ENCODE results near the gene FSTL4.

FSTL4 gene

GRCh38 chr5:133510634-133511262, 101.6 kb downstream of the FSTL4 start:
- no peak for DNase-seq

GRCh38 chr5:133509742-133510079, 102.6 kb downstream of the FSTL4 start:
- no peak for DNase-seq

- DNase-seq = no peak
Observed at GRCh38 chr5:133508845-133509741, 103.2 kb downstream of the FSTL4 start.

- DNase-seq = no peak
Observed at GRCh38 chr5:133508331-133508730, 104.0 kb downstream of the FSTL4 start.

- DNase-seq = no peak
Observed at GRCh38 chr5:133506181-133506580, 106.2 kb downstream of the FSTL4 start.

GRCh38 chr5:133503511-133503910, 108.8 kb downstream of the FSTL4 start:
- DNase-seq = no peak

GRCh38 chr5:133499895-133500294, 112.4 kb downstream of the FSTL4 start:
- no peak for DNase-seq

- no peak for DNase-seq
Observed at GRCh38 chr5:133497608-133498348, 114.6 kb downstream of the FSTL4 start.

GRCh38 chr5:133496631-133497030, 115.7 kb downstream of the FSTL4 start:
- DNase-seq = no peak

GRCh38 chr5:133494923-133495246, 117.5 kb downstream of the FSTL4 start:
- DNase-seq = no peak

GRCh38 chr5:133494232-133494922, 118.0 kb downstream of the FSTL4 start:
- DNase-seq = no peak

GRCh38 chr5:133489632-133490031, 122.7 kb downstream of the FSTL4 start:
- DNase-seq = no peak

- no peak for DNase-seq
Observed at GRCh38 chr5:133487093-133487492, 125.2 kb downstream of the FSTL4 start.

GRCh38 chr5:133485468-133485867, 126.9 kb downstream of the FSTL4 start:
- DNase-seq = no peak

- DNase-seq = no peak
Observed at GRCh38 chr5:133483406-133484090, 128.8 kb downstream of the FSTL4 start.

GRCh38 chr5:133482028-133482427, 130.3 kb downstream of the FSTL4 start:
- no peak for DNase-seq

GRCh38 chr5:133480866-133481265, 131.5 kb downstream of the FSTL4 start:
- no peak for DNase-seq

- DNase-seq = no peak
Observed at GRCh38 chr5:133480366-133480765, 132.0 kb downstream of the FSTL4 start.

- DNase-seq = no peak
Observed at GRCh38 chr5:133478199-133478985, 133.9 kb downstream of the FSTL4 start.

GRCh38 chr5:133475986-133476385, 136.4 kb downstream of the FSTL4 start:
- DNase-seq = no peak

GRCh38 chr5:133474851-133475590, 137.3 kb downstream of the FSTL4 start:
- no peak for DNase-seq
